Measurements from ENCODE around the gene A4GALT. TPM values are rescaled to one million over a fixed set of nuclear protein-coding genes. Genes with fewer than 3 reads are reported as not detected.
"Not testable (repeated sequence)": the region's sequence is repeated elsewhere in the genome, so short reads cannot be mapped to it uniquely, and the experiment has no call there.

The A4GALT gene
- total RNA-seq, 2 experiments from 2014 or later = not detected

- Mint-ChIP-seq H3K36me3 (ENCODE audit: low read depth) (no peaks in the 10 kb centered on the region), H3K4me1 (ENCODE audit: low read depth) (peaks cover 7% of the 10 kb centered on the region), H3K4me3 (no peak overlapping the region), H3K27ac (no peak overlapping the region), H3K27me3 (no peaks in the 10 kb centered on the region), H3K9me3 (no peaks in the 10 kb centered on the region)
- no peak for TF ChIP-seq CTCF (IDR thresholded peaks at IDR 0.05)
- ChIA-PET CTCF (no interaction called here), POLR2A (interaction anchor here (0.6 kb wide), 1 partner anchor 19 kb away, joined by 3 read pairs; no protein-coding TSS in a partner anchor)
- DNase-seq = peak in 2 of 14 experiments; percentile 7 to 19
- Histone ChIP-seq H3K27ac (ENCODE audit: low read depth in 1 of 2, low read length in 2 of 2) (no peak overlapping the region), H3K9me3 (ENCODE audit: control insufficient read depth in 1 of 2, insufficient read depth in 1 of 2, low read length in 2 of 2) (no peaks in the 10 kb centered on the region), H3K4me1 (ENCODE audit: insufficient read depth, low read length) (peaks cover 7% of the 10 kb centered on the region), H3K4me3 (ENCODE audit: low read length) (no peak overlapping the region), H3K27me3 (ENCODE audit: control insufficient read depth in 1 of 2, insufficient read depth in 2 of 2, low read length in 2 of 2) (no peaks in the 10 kb centered on the region), H3K36me3 (ENCODE audit: insufficient read depth, low read length) (no peaks in the 10 kb centered on the region)
- intact Hi-C loops (cut with DNase I, micrococcal nuclease) = no loop called here
- no peak for ATAC-seq (ENCODE audit: poor library complexity)
These were observed 49.6 kb downstream of the A4GALT start for GRCh38 chr22:42670921-42671709.

GRCh38 chr22:42670046-42670445 is 50.6 kb downstream of the A4GALT start:
- TF ChIP-seq CTCF (IDR thresholded peaks at IDR 0.05) = no peak
- CTCF ChIA-PET = no interaction called here
- no peak overlapping the region for H3K4me3 Mint-ChIP-seq
- H3K27ac ChIP-seq (ENCODE audit: low read depth in 1 of 2, low read length in 2 of 2) = no peak overlapping the region
- peaks cover 7% of the 10 kb centered on the region for H3K4me1 Mint-ChIP-seq (ENCODE audit: low read depth)
- no peak overlapping the region for H3K4me3 ChIP-seq (ENCODE audit: low read length)
- intact Hi-C loops (cut with DNase I, micrococcal nuclease) = no loop called here
- no peak overlapping the region for H3K27ac Mint-ChIP-seq
- no peaks in the 10 kb centered on the region for H3K27me3 ChIP-seq (ENCODE audit: control insufficient read depth in 1 of 2, insufficient read depth in 2 of 2, low read length in 2 of 2)
- ATAC-seq (ENCODE audit: poor library complexity) = no peak
- DNase-seq = no peak
- no peaks in the 10 kb centered on the region for H3K36me3 ChIP-seq (ENCODE audit: insufficient read depth, low read length)
- H3K9me3 ChIP-seq (ENCODE audit: control insufficient read depth in 1 of 2, insufficient read depth in 1 of 2, low read length in 2 of 2) = no peaks in the 10 kb centered on the region
- H3K4me1 ChIP-seq (ENCODE audit: insufficient read depth, low read length) = peaks cover 7% of the 10 kb centered on the region
- no peaks in the 10 kb centered on the region for H3K27me3 Mint-ChIP-seq
- no peaks in the 10 kb centered on the region for H3K9me3 Mint-ChIP-seq
- no peaks in the 10 kb centered on the region for H3K36me3 Mint-ChIP-seq (ENCODE audit: low read depth)
- POLR2A ChIA-PET = no interaction called here

GRCh38 chr22:42666393-42666792 is 54.3 kb downstream of the A4GALT start:
- H3K4me3 Mint-ChIP-seq; H3K27ac ChIP-seq (ENCODE audit: low read depth in 1 of 2, low read length in 2 of 2); H3K27ac Mint-ChIP-seq; H3K4me3 ChIP-seq (ENCODE audit: low read length); H3K4me1 Mint-ChIP-seq (ENCODE audit: low read depth); H3K9me3 ChIP-seq (ENCODE audit: control insufficient read depth in 1 of 2, insufficient read depth in 1 of 2, low read length in 2 of 2); DNase-seq; H3K27me3 ChIP-seq (ENCODE audit: control insufficient read depth in 1 of 2, insufficient read depth in 2 of 2, low read length in 2 of 2); H3K36me3 ChIP-seq (ENCODE audit: insufficient read depth, low read length); intact Hi-C loops (cut with DNase I, micrococcal nuclease); ATAC-seq (ENCODE audit: poor library complexity); POLR2A ChIA-PET; H3K9me3 Mint-ChIP-seq; H3K27me3 Mint-ChIP-seq; H3K36me3 Mint-ChIP-seq (ENCODE audit: low read depth): not testable (repeated sequence)
- H3K4me1 ChIP-seq (ENCODE audit: insufficient read depth, low read length) = peaks cover 19% of the 10 kb centered on the region
- CTCF ChIA-PET = interaction anchor here (0.7 kb wide), 1 partner anchor 1327 kb away, joined by 3 read pairs; no protein-coding TSS in a partner anchor

Measured in CD4-positive, alpha-beta T cell (primary cell).